Epithelial cell of alveolus of lung (primary cell): Measurements from ENCODE around the gene DEPDC1B. TPM values are rescaled to one million over a fixed set of nuclear protein-coding genes. Genes with fewer than 3 reads are reported as not detected.

ENCODE experiments used
- total RNA-seq: library from RNA; depleted of rRNA; stranded (reverse); fragments of >200 nt; gene quantifications from 2 replicates; pipeline ENCODE4 v1.2.1, GENCODE V29; 2015

The DEPDC1B gene, protein sequence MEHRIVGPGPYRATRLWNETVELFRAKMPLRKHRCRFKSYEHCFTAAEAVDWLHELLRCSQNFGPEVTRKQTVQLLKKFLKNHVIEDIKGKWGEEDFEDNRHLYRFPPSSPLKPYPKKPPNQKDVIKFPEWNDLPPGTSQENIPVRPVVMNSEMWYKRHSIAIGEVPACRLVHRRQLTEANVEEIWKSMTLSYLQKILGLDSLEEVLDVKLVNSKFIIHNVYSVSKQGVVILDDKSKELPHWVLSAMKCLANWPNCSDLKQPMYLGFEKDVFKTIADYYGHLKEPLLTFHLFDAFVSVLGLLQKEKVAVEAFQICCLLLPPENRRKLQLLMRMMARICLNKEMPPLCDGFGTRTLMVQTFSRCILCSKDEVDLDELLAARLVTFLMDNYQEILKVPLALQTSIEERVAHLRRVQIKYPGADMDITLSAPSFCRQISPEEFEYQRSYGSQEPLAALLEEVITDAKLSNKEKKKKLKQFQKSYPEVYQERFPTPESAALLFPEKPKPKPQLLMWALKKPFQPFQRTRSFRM
- total RNA-seq = 7.1 and 10.0 TPM in 2 replicates

DNA sequence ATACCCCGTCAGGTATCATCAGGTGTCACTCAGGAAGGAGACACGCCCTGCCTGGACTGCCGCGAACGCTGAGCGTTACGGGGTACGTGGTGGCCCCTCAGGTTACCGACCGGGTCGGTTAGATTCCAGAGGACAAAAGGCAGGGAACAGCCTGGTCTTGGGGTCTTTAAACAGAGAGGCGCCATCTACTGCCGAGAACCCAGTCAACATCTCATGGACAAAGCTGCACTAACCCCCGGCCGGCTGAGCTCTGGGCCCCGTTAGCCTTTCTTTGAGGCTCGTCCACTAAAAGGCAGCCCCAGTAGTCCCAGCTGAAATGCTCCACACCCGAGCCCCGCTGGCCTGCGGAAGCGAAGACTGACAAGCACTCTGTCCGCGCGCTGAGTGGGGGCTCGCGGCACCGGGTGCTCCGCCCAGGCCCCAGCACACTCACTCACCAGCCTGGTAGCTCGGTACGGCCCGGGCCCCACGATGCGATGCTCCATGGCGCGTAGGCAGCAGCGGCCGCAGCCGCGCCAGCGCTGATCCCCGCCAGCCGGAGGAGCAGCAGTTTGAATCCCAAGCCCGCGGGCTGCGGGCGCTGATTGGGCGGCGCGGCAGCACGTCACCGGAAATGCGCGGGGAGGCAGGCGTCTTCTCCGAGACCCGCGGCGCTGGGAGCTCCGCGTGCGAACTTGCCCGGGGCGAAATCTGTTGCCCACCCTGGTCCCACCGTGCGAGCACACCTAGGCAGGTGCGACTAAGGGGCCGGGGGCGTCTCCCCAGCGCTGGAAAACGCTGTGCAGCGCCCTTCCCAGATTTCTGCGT, at the start of gene DEPDC1B:
DEPDC1B (minus strand) TSS at position 558 of the 807 bp plus-strand sequence; CDS start at position 485, 73 bp downstream.

Other genes with a start within 250 kb of the DEPDC1B start
- gene ELOVL7, start 144.1 kb upstream of the DEPDC1B start, total RNA-seq = 0.39 TPM in 1 of 2 replicates, not detected in the other
- 7.3 and 13.1 TPM in 2 replicates for gene ERCC8, start 244.9 kb upstream of the DEPDC1B start, total RNA-seq
- 13.3 and 36.6 TPM in 2 replicates for gene NDUFAF2, start 245.0 kb upstream of the DEPDC1B start, total RNA-seq